ENCODE results near the gene PFDN5.
A peak's percentile ranks its signal among the peaks of the same experiment; 100 is the strongest.
"Not testable (repeated sequence)": the region's sequence is repeated elsewhere in the genome, so short reads cannot be mapped to it uniquely, and the experiment has no call there.

The PFDN5 gene

DNA sequence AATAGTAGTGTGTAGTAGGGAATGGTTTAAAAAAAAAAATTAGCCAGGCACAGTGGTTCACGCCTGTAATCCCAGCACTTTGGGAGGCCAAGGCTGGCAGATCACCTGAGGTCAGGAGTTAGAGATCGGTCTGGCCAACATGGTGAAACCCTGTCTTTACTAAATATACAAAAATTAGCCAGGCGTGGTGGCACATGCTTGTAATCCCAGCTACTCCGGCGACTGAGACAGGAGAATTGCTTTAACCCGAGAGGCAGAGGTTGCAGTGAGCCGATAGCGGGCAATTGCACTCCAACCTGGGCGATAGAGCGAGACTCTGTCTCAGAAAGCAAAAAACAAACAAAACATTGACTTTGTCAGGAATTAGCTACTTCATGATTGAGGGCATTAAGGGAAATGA lies 1.8 kb downstream of the PFDN5 start:
- peaks cover 54% of the 10 kb centered on the region for H3K36me3 Mint-ChIP-seq
- CTCF ChIA-PET = interaction anchor here (0.8 to 1.6 kb wide), 5 partner anchors 8 to 102 kb away, joined by 3 to 9 read pairs (median 3); partner anchors contain the start of genes AAAS and RARG
- peak overlapping the region; percentile 100 for H3K4me3 Mint-ChIP-seq
- not testable (repeated sequence) for H3K27me3 Mint-ChIP-seq, DNase-seq, H3K9me3 Mint-ChIP-seq, H3K27ac Mint-ChIP-seq
- peaks cover 72% of the 10 kb centered on the region for H3K4me1 Mint-ChIP-seq

DNA sequence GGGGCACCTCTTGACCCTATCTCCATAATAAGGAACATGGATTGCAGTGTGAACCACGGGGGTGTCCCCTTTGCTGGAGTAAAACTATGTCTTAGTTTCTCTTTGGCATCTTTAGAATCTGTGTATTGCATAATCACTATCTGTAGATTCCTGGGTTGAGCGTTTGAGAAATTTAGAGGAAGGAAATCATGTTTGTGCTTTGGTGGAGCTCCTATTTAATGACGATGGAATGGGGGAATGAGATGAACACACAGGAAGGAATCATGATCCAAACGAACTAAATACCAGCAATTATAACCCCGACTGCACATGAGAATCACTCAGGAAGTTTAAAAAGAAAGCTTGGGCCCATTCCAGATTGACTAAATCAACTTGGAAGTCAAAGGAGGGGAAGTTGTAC lies 2.8 kb downstream of the PFDN5 start:
- Mint-ChIP-seq H3K9me3 (no peaks in the 10 kb centered on the region), H3K27me3 (no peaks in the 10 kb centered on the region), H3K4me1 (peaks cover 79% of the 10 kb centered on the region), H3K36me3 (peaks cover 54% of the 10 kb centered on the region), H3K27ac (peak overlapping the region; percentile 49), H3K4me3 (no peak overlapping the region)
- no peak for DNase-seq
- CTCF ChIA-PET = interaction anchor here (0.9 to 2.5 kb wide), 5 partner anchors 10 to 86 kb away, joined by 3 to 21 read pairs (median 8); partner anchors contain the start of gene AAAS

DNA sequence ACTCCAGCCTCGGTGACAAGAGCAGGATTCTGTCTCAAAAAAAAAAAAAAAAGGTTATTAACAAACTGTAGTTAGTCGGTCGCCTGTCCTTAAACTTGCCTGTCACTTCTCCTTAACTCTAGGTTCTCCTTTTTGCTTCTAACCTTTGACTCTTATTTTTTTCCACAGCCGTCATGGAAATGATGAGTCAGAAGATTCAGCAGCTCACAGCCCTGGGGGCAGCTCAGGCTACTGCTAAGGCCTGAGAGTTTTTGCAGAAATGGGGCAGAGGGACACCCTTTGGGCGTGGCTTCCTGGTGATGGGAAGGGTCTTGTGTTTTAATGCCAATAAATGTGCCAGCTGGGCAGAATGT lies 3.7 kb downstream of the PFDN5 start:
- no peak for DNase-seq
- Mint-ChIP-seq H3K4me1 (peaks cover 78% of the 10 kb centered on the region), H3K4me3 (peak overlapping the region; percentile 91), H3K27me3 (no peaks in the 10 kb centered on the region), H3K36me3 (peaks cover 50% of the 10 kb centered on the region), H3K9me3 (no peaks in the 10 kb centered on the region), H3K27ac (peak overlapping the region; percentile 78)
- CTCF ChIA-PET = interaction anchor here (1.0 to 2.5 kb wide), 6 partner anchors 22 to 139 kb away, joined by 3 to 21 read pairs (median 6); partner anchors contain the start of gene AAAS

DNA sequence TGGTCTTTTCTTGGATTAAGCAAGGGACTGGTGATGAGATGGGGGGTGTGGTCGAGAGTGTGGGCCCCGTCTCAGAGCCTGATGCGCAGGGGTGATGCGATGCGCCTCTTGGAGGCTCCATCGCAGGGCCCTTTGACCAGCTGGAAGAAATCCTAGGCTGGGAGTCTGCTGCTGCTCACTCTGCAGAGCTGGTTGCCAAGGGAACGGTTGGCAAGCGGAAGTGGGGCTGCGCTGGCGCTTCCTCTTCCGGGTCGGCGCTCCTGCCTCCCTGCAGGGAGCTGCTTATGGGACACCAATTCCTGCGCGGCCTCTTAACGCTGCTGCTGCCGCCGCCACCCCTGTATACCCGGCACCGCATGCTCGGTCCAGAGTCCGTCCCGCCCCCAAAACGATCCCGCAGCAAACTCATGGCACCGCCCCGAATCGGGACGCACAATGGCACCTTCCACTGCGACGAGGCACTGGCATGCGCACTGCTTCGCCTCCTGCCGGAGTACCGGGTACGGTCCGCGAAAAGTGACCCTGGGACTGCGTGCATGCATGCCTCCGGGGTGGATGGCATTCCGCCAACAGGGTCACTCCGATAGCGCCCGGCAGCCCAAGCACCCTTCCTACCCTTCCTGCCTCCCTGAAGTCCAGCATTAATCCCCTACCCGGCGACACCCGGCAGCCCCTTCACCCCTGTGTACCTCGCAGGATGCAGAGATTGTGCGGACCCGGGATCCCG lies 4.3 kb downstream of the PFDN5 start, which contains the start of gene MYG1:
MYG1 (plus strand) TSS at position 242 of the 727 bp plus-strand sequence; CDS start at position 285, 43 bp downstream.
- peaks cover 45% of the 10 kb centered on the region for H3K36me3 Mint-ChIP-seq
- H3K27me3 Mint-ChIP-seq = no peaks in the 10 kb centered on the region
- H3K9me3 Mint-ChIP-seq = no peaks in the 10 kb centered on the region
- peak; percentile 94 for DNase-seq
- peak within 1 kb of the TSS; percentile 78 for H3K27ac Mint-ChIP-seq
- CTCF ChIA-PET = interaction anchor here (1.0 to 2.5 kb wide), 6 partner anchors 22 to 140 kb away, joined by 3 to 21 read pairs (median 6); partner anchors contain the start of gene AAAS
- H3K4me3 Mint-ChIP-seq = peak within 1 kb of the TSS; percentile 91
- peaks cover 73% of the 10 kb centered on the region for H3K4me1 Mint-ChIP-seq

DNA sequence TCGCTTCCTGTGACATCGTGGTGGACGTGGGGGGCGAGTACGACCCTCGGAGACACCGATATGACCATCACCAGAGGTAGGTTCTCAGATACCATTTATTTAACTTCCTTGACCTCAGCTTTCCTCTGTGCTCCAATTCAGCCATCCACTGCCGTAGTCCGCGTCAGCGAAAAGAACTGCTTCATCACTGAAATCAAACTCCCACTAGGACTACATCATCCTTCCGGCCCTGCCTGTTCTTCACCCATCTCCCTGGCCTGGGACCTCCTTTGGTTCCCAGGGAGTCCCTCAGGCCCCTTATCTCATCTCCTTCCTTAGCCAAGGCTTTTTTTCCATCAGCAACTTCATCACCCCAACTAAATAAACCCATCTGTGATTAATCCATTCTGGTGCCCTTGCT lies 4.8 kb downstream of the PFDN5 start:
- H3K4me3 Mint-ChIP-seq = peak overlapping the region; percentile 91
- no peaks in the 10 kb centered on the region for H3K27me3 Mint-ChIP-seq
- peak; percentile 31 for DNase-seq
- H3K27ac Mint-ChIP-seq = peak overlapping the region; percentile 78
- H3K9me3 Mint-ChIP-seq = no peaks in the 10 kb centered on the region
- peaks cover 43% of the 10 kb centered on the region for H3K36me3 Mint-ChIP-seq
- peaks cover 67% of the 10 kb centered on the region for H3K4me1 Mint-ChIP-seq
- CTCF ChIA-PET = interaction anchor here (1.0 to 2.5 kb wide), 6 partner anchors 21 to 141 kb away, joined by 3 to 21 read pairs (median 6); partner anchors contain the start of gene AAAS

DNA sequence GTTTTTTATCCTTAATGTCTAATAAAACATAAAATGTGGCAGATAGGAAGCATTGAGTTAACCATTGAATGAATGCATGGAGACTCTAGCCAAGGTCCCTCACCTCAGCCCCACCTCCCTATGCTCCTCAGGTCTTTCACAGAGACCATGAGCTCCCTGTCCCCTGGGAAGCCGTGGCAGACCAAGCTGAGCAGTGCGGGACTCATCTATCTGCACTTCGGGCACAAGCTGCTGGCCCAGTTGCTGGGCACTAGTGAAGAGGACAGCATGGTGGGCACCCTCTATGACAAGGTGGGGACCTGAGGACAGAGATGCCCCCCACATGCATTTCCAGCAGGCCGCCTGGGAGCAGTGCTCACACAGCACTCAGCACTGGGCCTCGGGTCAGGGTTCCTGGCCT lies 7.6 kb downstream of the PFDN5 start:
- no peaks in the 10 kb centered on the region for H3K27me3 Mint-ChIP-seq
- DNase-seq = no peak
- CTCF ChIA-PET = interaction anchor here (2.1 kb wide), 1 partner anchor 18 kb away, joined by 9 read pairs; the partner anchor contains the start of gene AAAS
- no peak overlapping the region for H3K27ac Mint-ChIP-seq
- no peak overlapping the region for H3K4me3 Mint-ChIP-seq
- peaks cover 53% of the 10 kb centered on the region for H3K36me3 Mint-ChIP-seq
- H3K4me1 Mint-ChIP-seq = peaks cover 42% of the 10 kb centered on the region
- H3K9me3 Mint-ChIP-seq = no peaks in the 10 kb centered on the region

DNA sequence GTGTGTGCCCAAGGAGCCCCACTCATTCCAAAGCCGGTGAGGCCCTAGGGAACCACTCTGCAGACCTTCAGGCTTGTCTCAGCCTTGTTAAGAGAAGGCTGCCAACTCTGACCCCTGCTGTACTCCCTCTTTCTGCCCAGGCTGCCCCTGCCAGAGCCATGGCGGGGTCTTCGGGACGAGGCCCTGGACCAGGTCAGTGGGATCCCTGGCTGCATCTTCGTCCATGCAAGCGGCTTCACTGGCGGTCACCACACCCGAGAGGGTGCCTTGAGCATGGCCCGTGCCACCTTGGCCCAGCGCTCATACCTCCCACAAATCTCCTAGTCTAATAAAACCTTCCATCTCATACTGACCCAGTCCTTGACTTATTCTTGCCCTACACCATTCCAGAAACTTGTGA lies 11.5 kb downstream of the PFDN5 start:
- peaks cover 10% of the 10 kb centered on the region for H3K4me1 Mint-ChIP-seq
- no peak for DNase-seq
- peaks cover 48% of the 10 kb centered on the region for H3K36me3 Mint-ChIP-seq
- no peaks in the 10 kb centered on the region for H3K9me3 Mint-ChIP-seq
- no peak overlapping the region for H3K27ac Mint-ChIP-seq
- CTCF ChIA-PET = no interaction called here
- no peak overlapping the region for H3K4me3 Mint-ChIP-seq
- no peaks in the 10 kb centered on the region for H3K27me3 Mint-ChIP-seq

DNA sequence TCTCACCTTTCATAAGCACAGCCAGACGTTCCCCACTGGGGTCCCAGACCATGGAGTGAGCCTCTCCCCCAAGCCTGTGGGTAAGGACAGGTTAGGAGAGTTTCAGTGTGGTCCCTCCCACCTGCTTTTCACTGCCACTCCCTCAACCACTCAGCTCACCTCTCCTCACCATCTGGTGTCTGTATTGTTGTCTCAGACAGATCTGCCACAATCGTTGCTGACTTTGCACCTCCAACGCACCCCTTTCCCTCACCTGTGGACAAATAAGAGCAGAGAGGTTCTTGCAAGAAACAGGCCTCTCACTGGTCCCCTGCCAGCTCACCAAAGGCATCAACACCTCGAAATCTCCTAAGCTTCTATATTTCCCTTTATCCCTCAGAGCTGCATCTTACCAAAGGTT lies 12.9 kb downstream of the PFDN5 start:
- Mint-ChIP-seq H3K27ac (no peak overlapping the region), H3K4me1 (no peaks in the 10 kb centered on the region), H3K27me3 (no peaks in the 10 kb centered on the region), H3K4me3 (no peak overlapping the region), H3K36me3 (peaks cover 41% of the 10 kb centered on the region), H3K9me3 (no peaks in the 10 kb centered on the region)
- DNase-seq = no peak
- CTCF ChIA-PET = interaction anchor here (1.6 kb wide), 1 partner anchor 13 kb away, joined by 5 read pairs; the partner anchor contains the start of gene AAAS

DNA sequence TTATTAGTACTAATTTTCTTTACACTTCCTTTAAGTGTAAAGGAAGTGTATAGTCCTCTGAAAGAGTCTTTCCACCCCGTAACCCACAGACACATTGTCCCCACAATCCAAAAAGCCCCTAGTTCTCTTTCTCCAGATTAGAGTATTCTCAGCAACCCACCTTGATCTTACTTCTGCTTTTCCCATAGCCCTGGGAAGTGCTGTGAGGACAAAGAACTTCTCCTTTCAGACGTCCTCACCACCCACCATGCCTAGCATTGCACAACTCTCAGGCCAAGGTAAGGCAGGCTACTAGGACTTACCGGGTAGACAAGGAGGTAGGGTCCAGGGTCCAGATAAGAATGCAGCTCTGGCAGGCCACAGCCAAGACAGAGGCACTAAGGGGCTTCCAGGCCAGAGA lies 18.7 kb downstream of the PFDN5 start:
- CTCF ChIA-PET = interaction anchor here (0.7 to 1.0 kb wide), 2 partner anchors 100 to 103 kb away, joined by 3 read pairs; no protein-coding TSS in a partner anchor
- no peaks in the 10 kb centered on the region for H3K9me3 Mint-ChIP-seq
- H3K4me1 Mint-ChIP-seq = peaks cover 3% of the 10 kb centered on the region
- DNase-seq = no peak
- H3K27me3 Mint-ChIP-seq = no peaks in the 10 kb centered on the region
- no peak overlapping the region for H3K4me3 Mint-ChIP-seq
- no peak overlapping the region for H3K27ac Mint-ChIP-seq
- peaks cover 39% of the 10 kb centered on the region for H3K36me3 Mint-ChIP-seq

DNA sequence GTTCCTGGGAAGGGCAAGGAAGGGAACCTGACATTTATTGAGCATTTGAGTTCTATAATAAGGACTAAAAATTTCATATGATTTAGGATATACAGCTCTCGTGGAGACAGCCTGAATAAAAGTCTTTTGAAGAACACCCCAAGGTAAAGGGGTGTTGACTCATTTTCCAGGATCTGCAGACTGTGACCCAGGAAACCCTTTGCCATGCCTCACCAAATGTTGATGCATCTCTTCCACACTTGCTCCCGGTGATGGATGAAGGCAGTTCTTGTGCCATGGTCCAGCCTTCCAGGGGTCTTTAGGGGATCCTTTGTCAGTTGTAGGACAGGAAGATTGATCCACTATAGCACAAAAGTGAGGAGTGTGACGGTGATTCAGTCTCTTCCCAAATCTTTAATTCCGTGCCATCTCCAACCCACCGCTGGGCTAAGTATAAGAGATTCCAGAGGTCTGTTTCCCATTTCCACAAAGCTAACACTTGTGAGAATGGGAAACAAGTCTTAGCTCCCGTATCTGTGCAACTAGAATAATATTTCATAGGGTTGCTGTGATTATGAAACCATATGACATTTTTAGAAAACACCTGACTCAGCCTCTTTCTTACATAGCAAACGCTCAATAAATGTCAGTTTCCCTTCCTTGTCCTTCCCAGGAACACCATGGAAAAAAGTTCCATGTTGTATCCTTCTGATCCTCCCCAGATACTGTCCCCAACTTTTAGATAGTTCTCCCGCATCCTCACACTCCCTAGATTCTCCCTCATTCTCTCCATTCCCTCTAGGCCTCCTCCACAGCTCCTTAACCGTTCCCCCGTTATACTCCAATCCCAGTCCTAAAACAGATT lies 25.2 kb downstream of the PFDN5 start:
- peaks cover 17% of the 10 kb centered on the region for H3K36me3 Mint-ChIP-seq
- no peaks in the 10 kb centered on the region for H3K27me3 Mint-ChIP-seq
- peaks cover 47% of the 10 kb centered on the region for H3K4me1 Mint-ChIP-seq
- H3K27ac Mint-ChIP-seq = peak overlapping the region; percentile 92
- no peaks in the 10 kb centered on the region for H3K9me3 Mint-ChIP-seq
- peak overlapping the region; percentile 89 for H3K4me3 Mint-ChIP-seq
- CTCF ChIA-PET = interaction anchor here (0.6 to 13.8 kb wide), 32 partner anchors 9 to 254 kb away, joined by 3 to 178 read pairs (median 6); partner anchors contain the start of genes ESPL1, ITGB7, MYG1 and NPFF
- no peak for DNase-seq

DNA sequence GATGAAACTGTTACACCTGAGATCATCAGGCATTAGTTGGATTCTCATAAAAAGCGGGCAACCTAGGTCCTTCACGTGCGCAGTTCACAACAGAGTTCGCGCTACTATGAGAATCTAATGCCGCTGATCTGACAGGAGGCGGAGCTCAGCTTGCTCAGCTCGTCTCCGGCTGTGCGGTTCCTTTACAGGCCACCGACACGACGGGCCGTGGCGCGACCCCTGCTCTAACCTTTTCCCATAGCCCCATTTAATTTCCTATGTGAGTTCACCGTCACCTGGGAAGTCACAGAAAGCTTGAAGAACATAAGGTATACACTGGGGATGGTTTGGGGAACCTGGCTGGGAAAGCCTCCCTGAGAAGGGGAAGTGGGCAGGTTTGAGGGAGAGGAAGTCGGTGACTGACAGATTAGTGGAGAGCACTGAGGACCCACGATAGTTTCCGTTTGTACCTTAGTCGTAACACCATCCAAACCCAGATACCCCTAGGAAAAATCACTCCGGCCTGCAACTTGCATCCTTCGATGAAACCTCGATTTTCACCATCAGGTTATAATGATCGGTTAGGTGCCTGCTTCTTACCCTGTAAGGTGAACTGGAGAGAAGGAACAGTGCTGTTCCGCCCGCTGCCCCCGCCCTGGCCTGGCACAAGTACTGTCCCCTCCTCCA lies 28.9 kb downstream of the PFDN5 start:
- H3K27me3 Mint-ChIP-seq = peaks cover 36% of the 10 kb centered on the region
- no peaks in the 10 kb centered on the region for H3K9me3 Mint-ChIP-seq
- peak overlapping the region; percentile 82 for H3K4me3 Mint-ChIP-seq
- peaks cover 4% of the 10 kb centered on the region for H3K36me3 Mint-ChIP-seq
- CTCF ChIA-PET = interaction anchor here (1.1 to 13.8 kb wide), 13 partner anchors 15 to 184 kb away, joined by 3 to 178 read pairs (median 7); partner anchors contain the start of genes ESPL1, MYG1 and TARBP2
- peaks cover 48% of the 10 kb centered on the region for H3K4me1 Mint-ChIP-seq
- DNase-seq = peak; percentile 75
- peak overlapping the region; percentile 98 for H3K27ac Mint-ChIP-seq

DNA sequence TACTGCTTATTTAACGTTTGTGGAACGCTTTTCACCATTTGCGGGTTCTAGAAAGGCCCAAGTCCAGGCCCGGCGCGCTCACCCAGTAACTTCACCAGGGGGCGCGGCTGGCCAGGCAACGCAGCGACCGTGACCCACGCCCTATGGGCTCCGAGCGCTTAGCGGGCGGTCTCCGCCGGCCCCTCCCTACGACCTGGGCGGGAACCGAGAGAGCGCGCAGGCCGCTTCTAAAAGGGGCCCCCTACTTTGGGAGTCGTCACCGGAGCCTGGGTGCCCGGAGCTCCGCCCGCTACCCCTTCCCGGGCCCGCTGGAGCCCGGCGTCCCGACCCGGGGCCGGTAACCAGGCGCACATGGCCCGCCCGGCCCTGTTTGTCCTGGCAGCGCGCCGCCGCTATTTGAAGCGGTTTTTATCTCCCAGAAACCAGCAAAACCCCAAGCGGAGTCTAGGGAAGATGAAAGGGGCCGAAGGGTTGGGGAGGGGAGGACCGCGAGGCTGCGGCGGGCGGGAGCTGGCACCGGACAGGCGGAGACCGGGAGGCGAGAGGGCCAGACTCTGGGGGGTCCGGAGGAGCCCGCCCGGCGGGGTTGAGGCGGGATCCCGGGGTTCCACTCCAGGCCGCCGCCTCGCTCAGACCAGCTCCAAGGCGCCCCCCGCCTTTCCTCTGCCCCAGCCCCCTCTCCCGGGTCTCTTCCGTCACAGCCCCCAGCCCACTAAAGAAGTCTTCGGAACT lies 29.6 kb downstream of the PFDN5 start:
- peaks cover 4% of the 10 kb centered on the region for H3K36me3 Mint-ChIP-seq
- peaks cover 40% of the 10 kb centered on the region for H3K27me3 Mint-ChIP-seq
- peaks cover 46% of the 10 kb centered on the region for H3K4me1 Mint-ChIP-seq
- H3K9me3 Mint-ChIP-seq = no peaks in the 10 kb centered on the region
- DNase-seq = peak; percentile 91
- H3K27ac Mint-ChIP-seq = peak overlapping the region; percentile 98
- CTCF ChIA-PET = interaction anchor here (0.8 to 13.8 kb wide), 9 partner anchors 21 to 184 kb away, joined by 3 to 178 read pairs (median 4); no protein-coding TSS in a partner anchor
- peak overlapping the region; percentile 82 for H3K4me3 Mint-ChIP-seq
